GM23338 (cell line): ENCODE data around the gene NMNAT1. TPM values are rescaled to one million over a fixed set of nuclear protein-coding genes. Genes with fewer than 3 reads are reported as not detected.

Experiments used
- ATAC-seq: fragments of 200-7000 bp; cut with Tn5 transposase; 3 replicates; pipeline ENCODE4 v1.9.1; 2020
- DNase-seq: peaks from one replicate; pipeline ENCODE4 v3.0.0-alpha.2; 2015; ENCODE audit warnings: low spot score
- H2AFZ ChIP-seq: fragments of 200-600 bp; sonication (generic); 2 replicates; pipeline ENCODE4 v1.8.0; 2016; ENCODE audit warnings: antibody characterized with exemption, mild to moderate bottlenecking, moderate library complexity
- H3F3A ChIP-seq: fragments of 200-600 bp; sonication (generic); replicated peaks from 2 replicates; pipeline ENCODE4 v1.8.0; 2017; ENCODE audit warnings: antibody characterized with exemption, mixed run types, low read depth
- H3K27ac ChIP-seq: fragments of 200-600 bp; sonication (generic); 2 replicates; pipeline ENCODE4 v1.6.1; 2016; ENCODE audit warnings: low read depth
- H3K27me3 ChIP-seq: fragments of 200-600 bp; sonication (generic); 2 replicates; pipeline ENCODE4 v1.8.0; 2016; ENCODE audit warnings: mild to moderate bottlenecking, mixed run types, moderate library complexity; ENCODE audit not compliant: insufficient read depth
- H3K36me3 ChIP-seq: fragments of 200-600 bp; sonication (generic); 2 replicates; pipeline ENCODE4 v1.8.0; 2016; ENCODE audit warnings: mild to moderate bottlenecking; ENCODE audit not compliant: insufficient read depth
- H3K4me1 ChIP-seq: fragments of 200-600 bp; sonication (generic); 2 replicates; pipeline ENCODE4 v1.8.0; 2016; ENCODE audit warnings: mild to moderate bottlenecking, moderate library complexity; ENCODE audit not compliant: insufficient read depth
- H3K4me2 ChIP-seq: fragments of 200-600 bp; sonication (generic); 2 replicates; pipeline ENCODE4 v1.7.1; 2017; ENCODE audit warnings: mixed run types
- H3K4me3 ChIP-seq: fragments of 200-600 bp; sonication (generic); 2 replicates; pipeline ENCODE4 v1.6.1; 2016; ENCODE audit warnings: mixed run types
- H3K79me2 ChIP-seq: fragments of 200-600 bp; sonication (generic); replicated peaks from 2 replicates; pipeline ENCODE4 v1.8.0; 2017; ENCODE audit warnings: mild to moderate bottlenecking; ENCODE audit not compliant: insufficient read depth
- H3K9me2 ChIP-seq: fragments of 200-600 bp; sonication (generic); 2 replicates; pipeline ENCODE4 v1.8.0; 2017; ENCODE audit not compliant: insufficient read depth
- H4K20me1 ChIP-seq: fragments of 200-600 bp; sonication (generic); replicated peaks from 2 replicates; pipeline ENCODE4 v1.8.0; 2017; ENCODE audit warnings: mild to moderate bottlenecking; ENCODE audit not compliant: insufficient read depth
- H3K27ac Mint-ChIP-seq: 2 replicates; pipeline ENCODE4 v1.8.0; 2020; ENCODE audit warnings: inconsistent platforms, mild to moderate bottlenecking, moderate library complexity, mixed read lengths
- H3K27me3 Mint-ChIP-seq: 3 replicates; pipeline ENCODE4 v1.8.0; 2022; ENCODE audit warnings: low read depth, mild to moderate bottlenecking, moderate library complexity, mixed read lengths, inconsistent platforms; ENCODE audit not compliant: insufficient read depth, poor library complexity
- H3K36me3 Mint-ChIP-seq: 3 replicates; pipeline ENCODE4 v1.8.0; 2021; ENCODE audit warnings: low read depth, mild to moderate bottlenecking, inconsistent platforms, moderate library complexity, mixed read lengths
- H3K4me1 Mint-ChIP-seq: 3 replicates; pipeline ENCODE4 v1.8.0; 2020; ENCODE audit warnings: mild to moderate bottlenecking, inconsistent platforms, mixed read lengths
- H3K4me3 Mint-ChIP-seq: 3 replicates; pipeline ENCODE4 v1.8.0; 2021; ENCODE audit warnings: moderate library complexity, mild to moderate bottlenecking, inconsistent platforms, mixed read lengths
- H3K9me3 Mint-ChIP-seq: 3 replicates; pipeline ENCODE4 v1.8.0; 2020; ENCODE audit warnings: moderate library complexity, mild to moderate bottlenecking, inconsistent platforms, mixed read lengths
- ETS1 ChIP-seq: IDR thresholded peaks from 2 replicates; pipeline ENCODE4 v1.6.1; 2016; ENCODE audit warnings: antibody characterized with exemption
- EZH2 ChIP-seq: fragments of 200-600 bp; sonication (generic); IDR thresholded peaks from one replicate; pipeline ENCODE4 v1.8.0; 2017; ENCODE audit warnings: antibody characterized with exemption, mild to moderate bottlenecking, low read depth; ENCODE audit not compliant: unreplicated experiment
- EZH2phosphoT487 ChIP-seq: fragments of 200-600 bp; sonication (generic); IDR thresholded peaks from one replicate; pipeline ENCODE4 v1.8.1; 2018; ENCODE audit warnings: antibody characterized with exemption; ENCODE audit not compliant: unreplicated experiment
- NANOG ChIP-seq: IDR thresholded peaks from 2 replicates; pipeline ENCODE4 v1.6.1; 2016; ENCODE audit warnings: antibody characterized with exemption, borderline replicate concordance
- REST ChIP-seq: IDR thresholded peaks from one replicate; pipeline ENCODE4 v1.6.1; 2018; ENCODE audit warnings: antibody characterized with exemption; ENCODE audit not compliant: unreplicated experiment
- STAT1 ChIP-seq: IDR thresholded peaks from one replicate; pipeline ENCODE4 v1.6.1; 2016; ENCODE audit warnings: antibody characterized with exemption; ENCODE audit not compliant: unreplicated experiment
- ZNF462 ChIP-seq: fragments of 250-450 bp; sonication (Bioruptor Pico); IDR thresholded peaks from 2 replicates; pipeline ENCODE4 v1.5.0; 2020; ENCODE audit warnings: mild to moderate bottlenecking, moderate library complexity
- polyA plus RNA-seq: library from polyadenylated mRNA; unstranded; fragments of >200 nt; fragmentation: Nextera tagmentation; extraction: Ambion mirVana; gene quantifications from 2 replicates; pipeline ENCODE4 v1.2.1, GENCODE V29; 2016
- total RNA-seq: library from RNA; depleted of rRNA; stranded (reverse); fragments of >200 nt; shearing (Covaris generic); gene quantifications from 2 replicates; pipeline ENCODE4 v1.2.3, GENCODE V29; 2014

NMNAT1 gene
- total and polyA plus RNA-seq, 2 experiments from 2014 or later, result 2.5 to 3.9 TPM

GRCh38 chr1:9906466-9906865, 36.8 kb upstream of the NMNAT1 start:
- Histone ChIP-seq H3K79me2 (peaks cover 50% of the 10 kb centered on the region), H3K9me2 (no peaks in the 10 kb centered on the region; the same call in 1 of the 2 replicates), H3K4me1 (peaks cover 12% of the 10 kb centered on the region), H3K27me3 (no peaks in the 10 kb centered on the region), H4K20me1 (peaks cover 10% of the 10 kb centered on the region), H3K4me2 (no peak overlapping the region), H3K36me3 (no peaks in the 10 kb centered on the region), H2AFZ (no peak overlapping the region), H3K4me3 (no peak overlapping the region), H3K27ac (no peak overlapping the region), H3F3A (peaks cover 7% of the 10 kb centered on the region; the same call in 1 of the 2 replicates)
- no peak overlapping the region for H3K27ac Mint-ChIP-seq
- no peak for ATAC-seq
- TF ChIP-seq EZH2phosphoT487 (no peak), REST (no peak), NANOG (no peak), STAT1 (no peak), EZH2 (no peak), ETS1 (no peak), ZNF462 (CRISPR knock-in tag) (no peak)
- H3K27me3 Mint-ChIP-seq, result peaks cover 6% of the 10 kb centered on the region
- no peaks in the 10 kb centered on the region for H3K9me3 Mint-ChIP-seq
- H3K4me3 Mint-ChIP-seq, result no peak overlapping the region
- H3K36me3 Mint-ChIP-seq, result no peaks in the 10 kb centered on the region
- H3K4me1 Mint-ChIP-seq, result peaks cover 27% of the 10 kb centered on the region
- DNase-seq, result no peak
